PC-9 (cell line): ENCODE measurements around the gene PIK3R1. TPM values are rescaled to one million over a fixed set of nuclear protein-coding genes. Genes with fewer than 3 reads are reported as not detected.

Experiments used
- BruUV-seq: library from RNA; stranded (reverse); fragments of 400-500 nt; replicated peaks from 2 replicates; lab custom pipeline; 2021; lab: Mats Ljungman, UMichigan
- CTCF ChIA-PET: fragments of 300-600 bp; sonication (Branson Sonifier 250); formaldehyde crosslinking; loops from one replicate; lab custom pipeline; 2022; ENCODE audit warnings: antibody characterized with exemption; lab: Charles Lee
- POLR2A ChIA-PET: fragments of 300-600 bp; sonication (Branson Sonifier 250); formaldehyde crosslinking; loops from one replicate; lab custom pipeline; 2022; ENCODE audit warnings: antibody characterized with exemption; ENCODE audit not compliant: unreplicated experiment; lab: Charles Lee
- DNase-seq, 2 experiments: peaks; one replicate each; pipeline versions ENCODE4 v3.0.0 to v3.0.0-alpha.2; 2015 to 2022; ENCODE audit warnings: mixed read lengths in 1 of 2
- H2AFZ ChIP-seq: fragments of 200-600 bp; sonication (generic); 2 replicates; pipeline ENCODE4 v1.8.1; 2017; ENCODE audit warnings: antibody characterized with exemption
- H3F3A ChIP-seq: fragments of 200-600 bp; sonication (generic); 2 replicates; pipeline ENCODE4 v1.8.1; 2017; ENCODE audit warnings: antibody characterized with exemption, mild to moderate bottlenecking, low read depth; ENCODE audit not compliant: insufficient read depth
- H3K27ac ChIP-seq: fragments of 200-600 bp; sonication (generic); 2 replicates; pipeline ENCODE4 v1.6.1; 2016; ENCODE audit warnings: mixed run types
- H3K27me3 ChIP-seq: fragments of 200-600 bp; sonication (generic); 2 replicates; pipeline ENCODE4 v1.6.1; 2016; ENCODE audit warnings: low read depth, mixed run types; ENCODE audit not compliant: insufficient read depth
- H3K36me3 ChIP-seq: fragments of 200-600 bp; sonication (generic); 2 replicates; pipeline ENCODE4 v1.6.1; 2016; ENCODE audit warnings: low read depth, mixed run types
- H3K4me1 ChIP-seq: fragments of 200-600 bp; sonication (generic); replicated peaks from 2 replicates; pipeline ENCODE4 v1.6.1; 2016; ENCODE audit warnings: mixed run types; ENCODE audit not compliant: insufficient read depth
- H3K4me2 ChIP-seq: fragments of 200-600 bp; sonication (generic); 2 replicates; pipeline ENCODE4 v1.6.1; 2017; ENCODE audit warnings: mixed run types
- H3K4me3 ChIP-seq: fragments of 200-600 bp; sonication (generic); 2 replicates; pipeline ENCODE4 v1.6.1; 2016; ENCODE audit warnings: mixed run types
- H3K79me2 ChIP-seq: fragments of 200-600 bp; sonication (generic); 2 replicates; pipeline ENCODE4 v1.6.1; 2017; ENCODE audit warnings: low read depth, mixed run types
- H3K9me2 ChIP-seq: fragments of 200-600 bp; sonication (generic); 2 replicates; pipeline ENCODE4 v1.8.1; 2017; ENCODE audit warnings: mild to moderate bottlenecking; ENCODE audit not compliant: insufficient read depth
- H3K9me3 ChIP-seq: fragments of 200-600 bp; sonication (generic); 2 replicates; pipeline ENCODE4 v1.8.1; 2016; ENCODE audit warnings: low read depth; ENCODE audit not compliant: insufficient read depth
- H4K20me1 ChIP-seq: fragments of 200-600 bp; sonication (generic); 2 replicates; pipeline ENCODE4 v1.8.1; 2017; ENCODE audit not compliant: insufficient read depth
- EZH2 ChIP-seq: fragments of 200-600 bp; sonication (generic); IDR thresholded peaks from 2 replicates; pipeline ENCODE4 v1.8.0; 2017; ENCODE audit warnings: antibody characterized with exemption, low read depth
- intact Hi-C: fragments of 100-400 bp; cut with micrococcal nuclease; formaldehyde crosslinking; loops from one replicate; pipeline ENCODE4 v1.10.0; 2022; ENCODE audit not compliant: unreplicated experiment
- total RNA-seq: library from RNA; stranded (reverse); gene quantifications from 2 replicates; pipeline ENCODE4 v1.2.3, GENCODE V29; 2021
- TF ChIP-seq, protein P1 (sequence below): fragments of 200-600 bp; sonication (generic); conservative IDR thresholded peaks from 2 replicates; pipeline ENCODE4 v1.6.1; 2017; ENCODE audit warnings: mixed run types, antibody characterized with exemption, mild to moderate bottlenecking, moderate library complexity

The PIK3R1 gene
- total RNA-seq, 1 experiment from 2014 or later: 15.9 TPM

DNA sequence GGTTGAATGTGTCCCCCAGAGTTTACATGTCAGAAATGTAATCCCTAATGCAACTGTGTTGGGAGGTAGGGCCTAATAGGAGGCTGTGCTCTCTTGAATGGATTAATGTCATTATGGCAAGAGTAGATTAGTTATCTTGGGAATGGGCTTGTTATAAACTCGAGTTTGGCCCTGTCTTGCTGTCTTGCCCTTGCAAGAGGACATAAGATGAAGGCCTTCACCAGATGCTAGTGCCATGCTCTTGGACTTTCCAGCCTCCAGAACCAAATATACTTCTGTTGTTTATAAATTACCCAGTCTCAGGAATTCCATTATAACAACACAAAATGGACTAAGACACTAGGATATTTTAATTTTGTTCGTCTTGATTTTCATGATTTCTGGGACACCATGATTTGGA, 5.4 kb downstream of the PIK3R1 start:
- Histone ChIP-seq H2AFZ (no peak overlapping the region), H3K4me3 (no peak overlapping the region), H3F3A (no peaks in the 10 kb centered on the region), H3K4me1 (peaks cover 21% of the 10 kb centered on the region), H3K36me3 (no peaks in the 10 kb centered on the region), H3K79me2 (peaks cover 21% of the 10 kb centered on the region; the same call in 1 of the 2 replicates), H4K20me1 (no peaks in the 10 kb centered on the region), H3K27me3 (no peaks in the 10 kb centered on the region), H3K27ac (no peak overlapping the region), H3K4me2 (no peak overlapping the region), H3K9me2 (no peaks in the 10 kb centered on the region), H3K9me3 (no peaks in the 10 kb centered on the region; the same call in 1 of the 2 replicates)
- POLR2A ChIA-PET: no interaction called here
- DNase-seq: no peak
- no peak for TF ChIP-seq EZH2
- TF ChIP-seq, protein P1, sequence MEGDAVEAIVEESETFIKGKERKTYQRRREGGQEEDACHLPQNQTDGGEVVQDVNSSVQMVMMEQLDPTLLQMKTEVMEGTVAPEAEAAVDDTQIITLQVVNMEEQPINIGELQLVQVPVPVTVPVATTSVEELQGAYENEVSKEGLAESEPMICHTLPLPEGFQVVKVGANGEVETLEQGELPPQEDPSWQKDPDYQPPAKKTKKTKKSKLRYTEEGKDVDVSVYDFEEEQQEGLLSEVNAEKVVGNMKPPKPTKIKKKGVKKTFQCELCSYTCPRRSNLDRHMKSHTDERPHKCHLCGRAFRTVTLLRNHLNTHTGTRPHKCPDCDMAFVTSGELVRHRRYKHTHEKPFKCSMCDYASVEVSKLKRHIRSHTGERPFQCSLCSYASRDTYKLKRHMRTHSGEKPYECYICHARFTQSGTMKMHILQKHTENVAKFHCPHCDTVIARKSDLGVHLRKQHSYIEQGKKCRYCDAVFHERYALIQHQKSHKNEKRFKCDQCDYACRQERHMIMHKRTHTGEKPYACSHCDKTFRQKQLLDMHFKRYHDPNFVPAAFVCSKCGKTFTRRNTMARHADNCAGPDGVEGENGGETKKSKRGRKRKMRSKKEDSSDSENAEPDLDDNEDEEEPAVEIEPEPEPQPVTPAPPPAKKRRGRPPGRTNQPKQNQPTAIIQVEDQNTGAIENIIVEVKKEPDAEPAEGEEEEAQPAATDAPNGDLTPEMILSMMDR: no peak
- intact Hi-C loops: no loop called here
- no TSS peak for BruUV-seq
- CTCF ChIA-PET: no interaction called here

DNA sequence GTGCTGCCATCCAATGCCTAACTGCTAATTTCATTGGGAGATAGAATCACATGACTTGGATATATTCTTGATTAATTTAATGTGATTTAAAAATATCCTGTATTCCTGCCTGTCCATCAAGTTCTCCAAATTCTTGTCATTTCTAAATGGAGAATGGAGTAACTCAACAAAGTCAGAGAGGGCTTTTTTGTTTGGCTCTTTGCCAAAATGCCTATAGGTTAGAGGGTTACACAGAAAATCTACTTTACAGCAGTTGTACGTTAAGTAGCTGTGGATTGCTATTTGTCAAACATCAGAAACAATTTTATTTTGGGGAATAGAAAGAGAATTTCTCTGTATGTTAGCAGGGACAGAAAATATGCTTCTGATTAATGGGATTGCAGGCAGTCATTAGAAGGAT, 5.9 kb downstream of the PIK3R1 start:
- H2AFZ ChIP-seq: no peak overlapping the region
- H3K27me3 ChIP-seq: no peaks in the 10 kb centered on the region
- POLR2A ChIA-PET: no interaction called here
- no peak for TF ChIP-seq EZH2
- TF ChIP-seq, protein P1: no peak
- CTCF ChIA-PET: no interaction called here
- no peaks in the 10 kb centered on the region for H3K36me3 ChIP-seq
- no peak overlapping the region for H3K4me3 ChIP-seq
- no peak overlapping the region for H3K4me2 ChIP-seq
- DNase-seq: no peak
- peaks cover 21% of the 10 kb centered on the region; the same call in 1 of the 2 replicates for H3K79me2 ChIP-seq
- no TSS peak for BruUV-seq
- H3K9me2 ChIP-seq: no peaks in the 10 kb centered on the region
- no peaks in the 10 kb centered on the region; the same call in 1 of the 2 replicates for H3K9me3 ChIP-seq
- intact Hi-C loops: no loop called here
- no peak overlapping the region for H3K27ac ChIP-seq
- peaks cover 21% of the 10 kb centered on the region for H3K4me1 ChIP-seq
- H3F3A ChIP-seq: no peaks in the 10 kb centered on the region
- no peaks in the 10 kb centered on the region for H4K20me1 ChIP-seq

DNA sequence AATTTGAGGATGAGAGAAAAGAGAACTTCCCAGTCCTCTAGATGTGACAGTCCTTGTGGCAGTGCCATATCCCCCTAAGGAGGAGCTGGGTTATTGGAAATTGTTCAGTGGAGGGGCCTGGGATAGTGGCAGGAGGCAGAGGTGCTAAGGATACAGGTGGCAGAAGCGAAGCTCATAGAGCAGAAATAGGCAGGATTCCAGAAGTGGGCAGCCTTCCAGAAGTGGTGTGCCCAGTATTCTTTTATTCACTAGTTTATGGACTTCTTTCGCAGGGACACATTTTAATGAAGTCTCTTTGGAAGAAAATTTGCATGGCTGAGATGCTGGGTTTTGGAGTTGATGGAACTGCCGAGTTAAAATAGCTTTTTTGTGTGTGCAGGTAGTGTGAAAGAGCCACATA, 6.8 kb downstream of the PIK3R1 start:
- no peaks in the 10 kb centered on the region; the same call in 1 of the 2 replicates for H3K9me3 ChIP-seq
- ChIA-PET CTCF (no interaction called here), POLR2A (no interaction called here)
- no peak overlapping the region for H3K4me2 ChIP-seq
- no peaks in the 10 kb centered on the region for H3K27me3 ChIP-seq
- H3K36me3 ChIP-seq: no peaks in the 10 kb centered on the region
- no peaks in the 10 kb centered on the region for H3F3A ChIP-seq
- no peaks in the 10 kb centered on the region for H3K9me2 ChIP-seq
- no peak overlapping the region for H3K27ac ChIP-seq
- no peak for DNase-seq
- peaks cover 19% of the 10 kb centered on the region for H3K4me1 ChIP-seq
- intact Hi-C loops: no loop called here
- no peak overlapping the region for H2AFZ ChIP-seq
- peaks cover 17% of the 10 kb centered on the region; the same call in 1 of the 2 replicates for H3K79me2 ChIP-seq
- H4K20me1 ChIP-seq: no peaks in the 10 kb centered on the region
- no peak for TF ChIP-seq EZH2
- TF ChIP-seq, protein P1: no peak
- H3K4me3 ChIP-seq: no peak overlapping the region
- no TSS peak for BruUV-seq
